Measurements from ENCODE around the gene GPR137.

DNA sequence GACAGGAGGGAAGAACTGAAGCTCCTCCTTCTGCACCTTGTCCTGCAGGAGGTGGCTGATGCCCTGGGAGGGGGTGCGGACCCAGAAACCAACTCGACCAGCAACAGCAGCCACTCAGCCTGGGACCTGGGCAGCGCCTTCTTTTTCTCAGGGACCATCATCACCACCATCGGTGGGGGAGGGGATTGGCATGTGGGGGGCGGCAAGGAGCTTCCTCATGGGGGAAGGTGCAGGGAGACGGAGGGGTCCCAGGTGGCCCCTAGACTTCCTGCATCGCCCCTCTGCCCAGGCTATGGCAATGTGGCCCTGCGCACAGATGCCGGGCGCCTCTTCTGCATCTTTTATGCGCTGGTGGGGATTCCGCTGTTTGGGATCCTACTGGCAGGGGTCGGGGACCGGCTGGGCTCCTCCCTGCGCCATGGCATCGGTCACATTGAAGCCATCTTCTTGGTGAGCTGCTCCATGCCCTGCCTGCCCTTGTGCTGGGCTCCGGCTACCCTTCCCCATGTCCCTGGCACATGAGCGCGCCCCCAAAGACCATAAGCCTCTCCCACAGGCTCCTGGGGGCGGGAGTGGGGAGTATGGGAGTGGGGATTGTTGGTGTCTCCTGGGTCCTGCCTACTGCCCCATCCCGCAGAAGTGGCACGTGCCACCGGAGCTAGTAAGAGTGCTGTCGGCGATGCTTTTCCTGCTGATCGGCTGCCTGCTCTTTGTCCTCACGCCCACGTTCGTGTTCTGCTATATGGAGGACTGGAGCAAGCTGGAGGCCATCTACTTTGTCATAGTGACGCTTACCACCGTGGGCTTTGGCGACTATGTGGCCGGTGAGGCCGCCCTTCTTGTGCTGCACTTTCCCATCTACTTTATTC is 11.4 kb downstream of the GPR137 start:
- TF ChIP-seq ZNF571 (tag by site-specific recombination; IDR thresholded peaks at IDR 0.05) (no peak), CTCF (tag by site-specific recombination; IDR thresholded peaks at IDR 0.05) (no peak)
